Activated gamma-delta T cell treated with Interleukin-2 at 50 U/mL for 16 hours (primary cell): Measurements from ENCODE around the gene TUBGCP6.
A peak's percentile ranks its signal among the peaks of the same experiment; 100 is the strongest.

ENCODE experiments used
- DNase-seq: peaks from one replicate; pipeline ENCODE4 v3.0.0-alpha.2; 2020

TUBGCP6 gene

GRCh38 chr22:50261615-50262459 lies 17.0 kb upstream of the TUBGCP6 start, which contains the start of gene MAPK12:
Gene MAPK12, minus strand, starts transcription at chr22:50261683. Its CDS starts 174 bp downstream, at chr22:50261509.
- DNase-seq, result no peak

DNA sequence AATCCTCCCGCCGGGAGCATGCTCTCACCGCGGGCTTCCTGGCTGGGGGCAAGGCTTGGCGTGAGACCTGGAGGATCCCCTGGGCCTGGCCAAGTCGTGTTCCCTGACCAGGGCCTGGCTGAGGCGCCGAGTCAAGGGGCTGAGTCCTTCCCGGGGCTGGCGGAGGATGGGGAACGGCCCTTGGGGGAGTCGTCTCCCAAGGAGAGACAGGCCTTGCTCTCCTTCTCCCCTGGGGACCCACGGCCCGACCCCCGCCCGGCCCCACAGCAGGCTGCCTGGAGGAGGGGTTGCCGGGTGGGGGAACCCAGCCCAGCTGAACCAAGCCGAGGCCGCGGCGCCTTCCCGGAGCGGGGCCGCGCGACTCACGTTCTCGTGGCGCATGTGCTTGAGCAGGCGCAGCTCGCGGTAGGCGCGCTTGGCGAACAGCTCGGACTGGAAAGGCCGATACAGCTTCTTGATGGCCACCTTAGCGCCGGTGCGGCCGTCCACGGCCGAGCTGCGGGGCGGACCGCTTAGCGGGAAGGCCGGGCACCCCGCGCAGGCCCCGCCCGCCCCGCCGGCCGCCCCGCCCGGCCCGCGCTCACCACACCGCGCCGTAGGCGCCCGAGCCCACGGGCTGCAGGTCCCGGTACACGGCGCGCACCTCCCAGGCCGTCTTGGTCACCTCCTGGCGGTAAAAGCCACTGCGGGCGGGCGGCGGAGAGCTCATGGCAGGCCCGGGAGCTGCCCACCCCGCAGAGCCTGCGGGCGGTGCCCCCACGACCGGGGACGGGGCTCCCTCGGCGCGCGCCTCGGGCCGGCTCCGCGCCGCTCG lies 16.2 kb upstream of the TUBGCP6 start:
- DNase-seq, result no peak

DNA sequence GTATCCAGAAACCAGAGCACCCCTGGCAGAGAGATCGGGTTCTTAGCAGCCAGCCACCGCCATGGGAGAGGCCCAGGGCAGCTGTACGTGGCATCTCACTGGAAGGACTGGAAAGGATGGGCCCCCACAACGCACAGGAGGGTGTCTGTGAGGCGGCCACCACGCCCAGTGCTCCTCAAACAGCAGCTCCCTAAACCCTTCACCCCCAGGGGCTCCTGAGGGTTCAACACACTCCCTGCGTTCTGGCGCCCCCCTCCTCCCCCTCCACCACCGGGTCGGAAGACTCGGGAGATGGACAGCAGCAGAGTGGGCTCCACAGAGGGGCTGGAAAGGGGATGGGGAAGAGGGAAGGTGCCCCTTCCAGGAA lies 15.6 kb upstream of the TUBGCP6 start:
- no peak for DNase-seq

GRCh38 chr22:50259302-50259701 lies 14.5 kb upstream of the TUBGCP6 start:
- no peak for DNase-seq

- no peak for DNase-seq
Measured at GRCh38 chr22:50258361-50259292, 13.8 kb upstream of the TUBGCP6 start.

- no peak for DNase-seq
Measured at GRCh38 chr22:50257451-50258360, 12.9 kb upstream of the TUBGCP6 start.

- DNase-seq, result no peak
Measured at GRCh38 chr22:50257041-50257440, 12.2 kb upstream of the TUBGCP6 start.

DNA sequence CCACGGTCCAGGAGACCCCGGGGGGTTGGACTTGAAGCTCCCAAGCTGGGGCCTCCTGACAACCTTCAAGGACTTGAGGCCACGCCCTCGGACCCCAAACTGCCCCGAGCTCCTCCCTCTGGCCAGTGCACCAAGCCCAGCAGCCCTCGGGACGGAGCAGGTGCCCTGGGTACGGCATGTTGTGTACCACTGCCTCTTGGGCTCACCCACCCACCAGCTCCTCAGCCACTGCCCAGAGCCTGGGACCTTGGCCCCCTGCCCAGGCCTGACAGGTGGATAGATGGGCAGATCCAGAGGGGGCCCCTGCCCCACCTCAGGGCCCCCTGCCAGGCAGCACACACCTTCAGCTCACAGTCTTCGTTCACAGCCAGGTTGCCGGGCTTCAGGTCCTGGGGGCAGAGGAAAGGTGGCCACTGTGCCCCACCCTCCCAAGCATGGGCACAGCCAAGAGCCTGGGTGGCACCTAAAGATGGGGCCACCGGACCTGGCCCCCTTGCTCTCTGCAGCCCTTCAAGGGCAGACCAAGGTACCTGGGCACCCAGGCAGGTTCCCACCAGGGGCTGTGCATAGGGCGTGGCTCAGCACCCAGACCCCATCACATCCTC lies 11.5 kb upstream of the TUBGCP6 start:
- DNase-seq, result no peak

GRCh38 chr22:50255607-50256006 lies 10.8 kb upstream of the TUBGCP6 start:
- no peak for DNase-seq

- no peak for DNase-seq
Measured at GRCh38 chr22:50255099-50255498, 10.3 kb upstream of the TUBGCP6 start.

- DNase-seq, result no peak
Measured at GRCh38 chr22:50253941-50254340, 9.1 kb upstream of the TUBGCP6 start.

- DNase-seq, result no peak
Measured at GRCh38 chr22:50253046-50253915, 8.5 kb upstream of the TUBGCP6 start.

DNA sequence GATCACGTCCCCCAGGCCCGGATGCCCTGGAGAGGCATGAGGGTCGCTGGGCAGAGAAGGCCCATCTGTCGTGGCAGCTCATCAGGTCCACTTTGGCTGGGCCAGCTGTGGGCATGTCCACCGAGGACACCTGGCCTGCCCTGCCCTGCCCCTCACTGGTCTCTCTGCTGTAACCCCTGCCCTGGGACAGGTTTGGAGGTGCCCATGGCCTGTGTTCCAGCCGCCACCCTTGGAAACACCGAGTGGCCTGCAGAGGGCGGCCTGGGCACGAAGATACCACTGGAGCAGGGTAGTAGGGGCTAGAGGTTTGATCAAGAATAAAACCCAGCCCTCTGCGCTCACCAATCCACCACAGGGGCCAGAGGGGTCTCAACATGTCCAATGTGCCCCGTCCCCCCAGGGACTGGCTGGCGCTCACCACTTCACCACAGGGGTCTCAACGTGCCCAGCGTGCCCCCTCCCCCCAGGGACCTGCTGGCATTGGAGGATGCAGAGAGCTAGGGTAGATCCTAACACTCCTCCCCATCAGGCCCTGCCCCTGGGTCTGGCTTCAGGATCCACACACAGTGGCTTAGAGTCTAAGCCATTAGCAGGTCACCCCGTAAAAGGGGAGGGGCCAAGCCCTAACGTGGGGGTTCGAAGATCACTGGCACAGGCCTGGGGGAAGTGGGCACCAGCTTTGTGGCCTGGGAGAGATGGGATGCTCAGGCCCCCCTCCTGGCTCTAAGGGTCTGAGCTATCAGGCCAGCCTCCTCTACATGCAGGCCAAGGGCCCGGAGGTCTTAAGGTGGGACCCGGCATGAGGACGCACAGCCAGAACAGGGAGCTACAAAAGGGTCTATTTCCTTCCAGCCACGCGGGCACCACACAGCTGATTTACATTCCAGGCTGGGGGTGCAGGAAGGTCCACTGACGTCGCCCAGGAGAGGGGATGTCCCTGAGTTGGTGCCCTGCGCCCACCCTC lies 7.5 kb upstream of the TUBGCP6 start:
- DNase-seq, result peak; percentile 74

GRCh38 chr22:50251477-50252081 lies 6.8 kb upstream of the TUBGCP6 start:
- DNase-seq, result no peak

- DNase-seq, result peak; percentile 69
Measured at GRCh38 chr22:50250555-50251476, 6.0 kb upstream of the TUBGCP6 start, which contains the start of gene HDAC10. Gene HDAC10, minus strand, starts transcription at chr22:50251265. Its CDS starts 233 bp downstream, at chr22:50251032.

- no peak for DNase-seq
Measured at GRCh38 chr22:50250249-50250554, 5.4 kb upstream of the TUBGCP6 start.
